Measurements from ENCODE around the gene DUOX1. TPM values are rescaled to one million over a fixed set of nuclear protein-coding genes. Genes with fewer than 3 reads are reported as not detected.

DUOX1 gene
- total and polyA plus RNA-seq, 2 donors (not counting 3 experiments of a cell fraction or from before 2014, with no cell fraction given): not detected

DNA sequence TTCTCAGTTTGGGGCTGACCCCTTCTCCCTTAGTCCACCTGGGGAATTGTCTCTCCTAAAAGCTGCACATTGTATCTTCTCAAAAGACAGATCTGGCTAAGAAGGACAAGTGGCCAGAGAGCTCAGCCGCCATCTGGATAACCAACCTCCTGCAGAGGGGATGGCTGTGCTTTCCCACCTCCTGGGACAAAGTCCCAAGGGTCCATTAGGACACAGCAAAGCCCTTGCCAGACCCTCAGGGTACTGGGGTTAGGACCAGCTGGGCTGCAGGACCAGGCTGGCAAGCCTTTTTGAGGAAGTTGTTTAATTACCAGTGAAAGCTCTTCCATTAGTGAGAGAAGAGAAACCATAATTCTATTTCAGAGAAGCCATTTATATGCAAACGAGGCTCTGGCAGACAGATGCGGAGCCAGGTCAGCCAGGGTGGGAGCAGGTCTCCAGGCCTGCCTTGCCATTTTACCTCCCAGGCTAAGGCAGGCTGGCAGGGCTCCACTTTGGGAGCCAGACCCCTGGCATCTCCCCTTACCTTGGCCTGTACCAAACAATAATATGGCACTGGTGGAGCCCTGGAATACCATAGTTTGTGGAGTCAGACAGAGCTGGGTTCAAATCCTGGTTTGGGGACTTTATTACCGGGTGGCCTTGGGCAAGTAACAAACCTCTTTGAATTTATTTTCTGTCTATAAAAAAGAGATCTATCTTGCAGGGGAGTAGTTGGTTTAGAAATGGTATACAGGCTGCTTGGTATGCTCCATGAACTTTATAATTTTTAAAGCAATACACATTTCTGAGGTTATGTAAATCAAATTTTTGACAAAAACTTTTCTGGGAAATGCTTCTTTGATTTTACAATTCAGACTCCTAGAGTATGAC is 40.0 kb downstream of the DUOX1 start:
- TF ChIP-seq EZH2 (IDR thresholded peaks at IDR 0.05; ENCODE audit: borderline replicate concordance, low read depth, low read length, severe bottlenecking) (no peak), FOS (IDR thresholded peaks at IDR 0.05; ENCODE audit: borderline replicate concordance, insufficient read depth, low read length) (no peak), POLR2A (IDR thresholded peaks at IDR 0.05; ENCODE audit: low read depth, low read length) (no peak), GATA2 (IDR thresholded peaks at IDR 0.05; ENCODE audit: insufficient read depth, insufficient read length, low read depth, low read length) (no peak)
- TF ChIP-seq, protein P1, sequence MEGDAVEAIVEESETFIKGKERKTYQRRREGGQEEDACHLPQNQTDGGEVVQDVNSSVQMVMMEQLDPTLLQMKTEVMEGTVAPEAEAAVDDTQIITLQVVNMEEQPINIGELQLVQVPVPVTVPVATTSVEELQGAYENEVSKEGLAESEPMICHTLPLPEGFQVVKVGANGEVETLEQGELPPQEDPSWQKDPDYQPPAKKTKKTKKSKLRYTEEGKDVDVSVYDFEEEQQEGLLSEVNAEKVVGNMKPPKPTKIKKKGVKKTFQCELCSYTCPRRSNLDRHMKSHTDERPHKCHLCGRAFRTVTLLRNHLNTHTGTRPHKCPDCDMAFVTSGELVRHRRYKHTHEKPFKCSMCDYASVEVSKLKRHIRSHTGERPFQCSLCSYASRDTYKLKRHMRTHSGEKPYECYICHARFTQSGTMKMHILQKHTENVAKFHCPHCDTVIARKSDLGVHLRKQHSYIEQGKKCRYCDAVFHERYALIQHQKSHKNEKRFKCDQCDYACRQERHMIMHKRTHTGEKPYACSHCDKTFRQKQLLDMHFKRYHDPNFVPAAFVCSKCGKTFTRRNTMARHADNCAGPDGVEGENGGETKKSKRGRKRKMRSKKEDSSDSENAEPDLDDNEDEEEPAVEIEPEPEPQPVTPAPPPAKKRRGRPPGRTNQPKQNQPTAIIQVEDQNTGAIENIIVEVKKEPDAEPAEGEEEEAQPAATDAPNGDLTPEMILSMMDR (IDR thresholded peaks at IDR 0.05; ENCODE audit: extremely low read depth in 1 of 2, insufficient read depth in 1 of 2, low read depth in 1 of 2, low read length in 2 of 2): no peak
- BruUV-seq (replicated peaks): no TSS peak
- no peaks in the 10 kb centered on the region for H3K27me3 ChIP-seq (ENCODE audit: control insufficient read depth in 2 of 2, insufficient read depth in 2 of 2, low read length in 2 of 2)
- no peak overlapping the region for H2AFZ ChIP-seq (ENCODE audit: low read depth, low read length)
- peaks cover 3% of the 10 kb centered on the region for H3K4me1 ChIP-seq (ENCODE audit: control insufficient read depth, extremely low read depth, insufficient read depth, low read length)
- no peaks in the 10 kb centered on the region for H3K9me3 ChIP-seq (replicated peaks; ENCODE audit: control insufficient read depth, insufficient read depth, low read length)
- intact Hi-C loops (cut with micrococcal nuclease): no loop called here
- no peaks in the 10 kb centered on the region for H3K79me2 ChIP-seq (ENCODE audit: control insufficient read depth, insufficient read depth, low read length)
- H3K9ac ChIP-seq (replicated peaks; ENCODE audit: extremely low read depth, insufficient read depth, low read length): no peak overlapping the region
- no peaks in the 10 kb centered on the region for H3K9me1 ChIP-seq (replicated peaks; ENCODE audit: control insufficient read depth, extremely low read depth, insufficient read depth, low read length)
- no peak for DNase-seq (ENCODE audit: low read depth, low spot score)
- no peak overlapping the region for H3K4me2 ChIP-seq (ENCODE audit: insufficient read depth, low read length)
- FAIRE-seq: no peak
- dilution Hi-C loops (cut with MboI; ENCODE audit: extremely low pct_ligation_motif_present, low sequenced_read_pairs): no loop called here
- CTCF ChIA-PET: interaction anchor here (1.0 to 1.3 kb wide), 2 partner anchors 11 to 28 kb away, joined by 3 to 4 read pairs; no protein-coding TSS in a partner anchor
- no peaks in the 10 kb centered on the region for H3K36me3 ChIP-seq (ENCODE audit: control insufficient read depth in 2 of 2, extremely low read depth in 1 of 2, insufficient read depth in 2 of 2, low read length in 2 of 2)
- H3K4me3 ChIP-seq (replicated peaks in 1 of 3; ENCODE audit: insufficient read depth in 1 of 3, low read depth in 1 of 3, low read length in 3 of 3): no peak overlapping the region
- no peak overlapping the region for H3K27ac ChIP-seq (ENCODE audit: insufficient read depth, low read depth, low read length)
- no peaks in the 10 kb centered on the region for H4K20me1 ChIP-seq (replicated peaks; ENCODE audit: control insufficient read depth, extremely low read depth, insufficient read depth, low read length)
- POLR2A ChIA-PET: no interaction called here
